HCT116 (cell line): ENCODE data around the gene CPM. TPM values are rescaled to one million over a fixed set of nuclear protein-coding genes. Genes with fewer than 3 reads are reported as not detected.

ENCODE experiments used
- ATAC-seq: fragments of 200-7000 bp; cut with Tn5 transposase; 2 replicates; pipeline ENCODE4 v1.9.1; 2020; ENCODE audit warnings: mild to moderate bottlenecking, moderate library complexity
- BruUV-seq: library from RNA; stranded (reverse); fragments of 400-500 nt; replicated peaks from 2 replicates; lab custom pipeline; 2021; lab: Mats Ljungman, UMichigan
- CTCF ChIA-PET: fragments of 300-600 bp; sonication (Branson Sonifier 250); formaldehyde crosslinking; loops from one replicate; lab custom pipeline; 2021; ENCODE audit warnings: antibody characterized with exemption; lab: Charles Lee
- POLR2A ChIA-PET: fragments of 300-600, 350-600 bp; sonication (Branson Sonifier 250); formaldehyde crosslinking; loops from one replicate; lab custom pipeline; 2021; ENCODE audit warnings: antibody characterized with exemption; lab: Charles Lee
- RAD21 ChIA-PET, 2 experiments: fragments of 300-600 bp; sonication (Branson Sonifier 250); formaldehyde crosslinking; loops; one replicate each; lab custom pipeline; 2023; ENCODE audit warnings: low total read pairs in 2 of 2; ENCODE audit not compliant: uncharacterized antibody in 2 of 2, unreplicated experiment in 2 of 2, low non-redundant PET in 1 of 2; lab: Charles Lee
- DNase-seq: peaks from one replicate; pipeline ENCODE4 v3.0.0-alpha.2; 2010; ENCODE audit warnings: low read depth, low spot score
- H2AFZ ChIP-seq: fragments of 200-600 bp; shearing (Covaris generic), sonication (generic); 2 replicates; pipeline ENCODE4 v1.6.1; 2017; ENCODE audit warnings: low read depth, mixed run types, mixed read lengths, antibody characterized with exemption, low read length; ENCODE audit not compliant: poor library complexity, severe bottlenecking
- H3K27ac ChIP-seq: 2 replicates; pipeline ENCODE4 v1.5.1; 2012; ENCODE audit warnings: low read depth, low read length
- H3K27me3 ChIP-seq: fragments of 200-600 bp; sonication (generic); 2 replicates; pipeline ENCODE4 v1.6.1; 2016; ENCODE audit warnings: mixed run types, low read length, mixed read lengths; ENCODE audit not compliant: insufficient read depth
- H3K36me3 ChIP-seq, 2 experiments: fragments of 200-500 bp in 1 of 2; fragments of 200-600 bp in 1 of 2; sonication (Bioruptor generic) in 1 of 2; sonication (generic) in 1 of 2; 2 replicates each; pipeline versions ENCODE4 v1.5.1 to v1.6.1; 2014 to 2016; ENCODE audit warnings: low read length in 2 of 2, inconsistent platforms in 1 of 2, mixed read lengths in 1 of 2, mixed run types in 1 of 2; ENCODE audit not compliant: insufficient read depth in 2 of 2, control insufficient read depth in 1 of 2
- H3K4me1 ChIP-seq, 2 experiments: fragments of 200-600 bp in 1 of 2; sonication (generic) in 1 of 2; 2 replicates each; pipeline versions ENCODE4 v1.5.1 to v1.6.1; 2012 to 2017; ENCODE audit warnings: low read length in 2 of 2, inconsistent platforms in 1 of 2, mild to moderate bottlenecking in 1 of 2, mixed read lengths in 1 of 2, mixed run types in 1 of 2, moderate library complexity in 1 of 2; ENCODE audit not compliant: insufficient read depth in 2 of 2, control insufficient read depth in 1 of 2
- H3K4me2 ChIP-seq: fragments of 200-600 bp; sonication (generic); 2 replicates; pipeline ENCODE4 v1.6.1; 2017; ENCODE audit warnings: mixed run types, low read length, mixed read lengths
- H3K4me3 ChIP-seq, 2 experiments: fragments of 200-600 bp in 1 of 2; sonication (generic) in 1 of 2; replicated peaks in 1 of 2; 2 replicates each; pipeline ENCODE4 v1.5.1; 2011 to 2016; ENCODE audit warnings: low read length in 2 of 2, control low read depth in 1 of 2, low read depth in 1 of 2, mild to moderate bottlenecking in 1 of 2, mixed read lengths in 1 of 2, mixed run types in 1 of 2
- H3K79me2 ChIP-seq: fragments of 200-600 bp; sonication (generic); 2 replicates; pipeline ENCODE4 v1.6.1; 2017; ENCODE audit warnings: mild to moderate bottlenecking, mixed run types, low read length, moderate library complexity, mixed read lengths; ENCODE audit not compliant: insufficient read depth
- H3K9ac ChIP-seq: fragments of 200-600 bp; sonication (generic); 2 replicates; pipeline ENCODE4 v1.6.1; 2016; ENCODE audit warnings: low read length, mixed read lengths
- H3K9me2 ChIP-seq: fragments of 200-600 bp; sonication (generic), shearing (Covaris generic); 2 replicates; pipeline ENCODE4 v1.6.1; 2017; ENCODE audit warnings: mixed run types, mild to moderate bottlenecking, moderate library complexity; ENCODE audit not compliant: insufficient read depth
- H3K9me3 ChIP-seq, 2 experiments: fragments of 200-500 bp in 1 of 2; fragments of 200-600 bp in 1 of 2; sonication (Bioruptor generic) in 1 of 2; sonication (generic) in 1 of 2; 2 replicates each; pipeline ENCODE4 v1.6.1; 2014 to 2017; ENCODE audit warnings: low read length in 2 of 2, mixed read lengths in 2 of 2, inconsistent platforms in 1 of 2, low read depth in 1 of 2, mild to moderate bottlenecking in 1 of 2, mixed run types in 1 of 2, moderate library complexity in 1 of 2; ENCODE audit not compliant: control insufficient read depth in 1 of 2, insufficient read depth in 1 of 2
- H4K20me1 ChIP-seq: fragments of 200-600 bp; sonication (generic), shearing (Covaris generic); 2 replicates; pipeline ENCODE4 v1.6.1; 2017; ENCODE audit warnings: mixed run types, mild to moderate bottlenecking, moderate library complexity; ENCODE audit not compliant: insufficient read depth
- CBX3 ChIP-seq: IDR thresholded peaks from 2 replicates; pipeline ENCODE4 v1.6.1; 2012; ENCODE audit warnings: low read depth
- CTCF ChIP-seq, 3 experiments: fragments of 200-600 bp in 1 of 3; sonication (generic) in 1 of 3; IDR thresholded peaks in 2 of 3; conservative IDR thresholded peaks in 1 of 3; 2 replicates each; pipeline ENCODE4 v1.5.1; 2012 to 2017; ENCODE audit warnings: low read depth in 2 of 3, low read length in 2 of 3, antibody characterized with exemption in 1 of 3, borderline replicate concordance in 1 of 3, control low read depth in 1 of 3, mild to moderate bottlenecking in 1 of 3, mixed read lengths in 1 of 3, mixed run types in 1 of 3, moderate library complexity in 1 of 3; ENCODE audit not compliant: insufficient read depth in 1 of 3
- EGR1 ChIP-seq: IDR thresholded peaks from 2 replicates; pipeline ENCODE4 v1.6.1; 2012; ENCODE audit warnings: low read depth
- ELF1 ChIP-seq: IDR thresholded peaks from 2 replicates; pipeline ENCODE4 v1.6.1; 2012; ENCODE audit warnings: low read depth, borderline replicate concordance
- EZH2 ChIP-seq: fragments of 200-600 bp; sonication (generic); IDR thresholded peaks from 2 replicates; pipeline ENCODE4 v1.6.1; 2017; ENCODE audit warnings: antibody characterized with exemption, mixed run types
- EZH2phosphoT487 ChIP-seq: fragments of 200-600 bp; IDR thresholded peaks from 2 replicates; pipeline ENCODE4 v1.6.1; 2018; ENCODE audit warnings: antibody characterized with exemption, borderline replicate concordance
- FOSL1 ChIP-seq: IDR thresholded peaks from 2 replicates; pipeline ENCODE4 v1.6.1; 2012; ENCODE audit warnings: low read depth
- JUND ChIP-seq: IDR thresholded peaks from 2 replicates; pipeline ENCODE4 v1.6.1; 2012
- POLR2A ChIP-seq: IDR thresholded peaks from 2 replicates; pipeline ENCODE4 v1.7.0; 2011; ENCODE audit warnings: borderline replicate concordance; ENCODE audit not compliant: insufficient read depth, insufficient read length; ENCODE audit errors: extremely low read depth
- SRF ChIP-seq: IDR thresholded peaks from 2 replicates; pipeline ENCODE4 v1.6.1; 2012; ENCODE audit warnings: low read depth
- ZNF274 ChIP-seq: fragments of 200-500 bp; sonication (Bioruptor generic); IDR thresholded peaks from 2 replicates; pipeline ENCODE4 v1.6.1; 2014; ENCODE audit warnings: mild to moderate bottlenecking, low read depth, low read length, inconsistent platforms
- intact Hi-C: fragments of 100-400 bp; cut with micrococcal nuclease; formaldehyde crosslinking; loops from 2 replicates; pipeline ENCODE4 v1.10.0; 2022
- total RNA-seq: library from RNA; stranded (reverse); gene quantifications from one replicate; pipeline ENCODE4 v1.2.1, GENCODE V29; 2021; ENCODE audit not compliant: unreplicated experiment
- TF ChIP-seq, protein P1 (sequence below): IDR thresholded peaks from 2 replicates; pipeline ENCODE4 v1.6.1; 2012; ENCODE audit warnings: low read depth
- TF ChIP-seq, protein P2 (sequence below): IDR thresholded peaks from 2 replicates; pipeline ENCODE4 v1.6.1; 2012
- TF ChIP-seq, protein P3 (sequence below): IDR thresholded peaks from 2 replicates; pipeline ENCODE4 v1.6.1; 2011; ENCODE audit warnings: mild to moderate bottlenecking, low read length, moderate library complexity; ENCODE audit not compliant: insufficient replicate concordance; ENCODE audit errors: extremely low read depth

CPM gene
- total RNA-seq, 1 experiment from 2014 or later = 5.3 TPM

DNA sequence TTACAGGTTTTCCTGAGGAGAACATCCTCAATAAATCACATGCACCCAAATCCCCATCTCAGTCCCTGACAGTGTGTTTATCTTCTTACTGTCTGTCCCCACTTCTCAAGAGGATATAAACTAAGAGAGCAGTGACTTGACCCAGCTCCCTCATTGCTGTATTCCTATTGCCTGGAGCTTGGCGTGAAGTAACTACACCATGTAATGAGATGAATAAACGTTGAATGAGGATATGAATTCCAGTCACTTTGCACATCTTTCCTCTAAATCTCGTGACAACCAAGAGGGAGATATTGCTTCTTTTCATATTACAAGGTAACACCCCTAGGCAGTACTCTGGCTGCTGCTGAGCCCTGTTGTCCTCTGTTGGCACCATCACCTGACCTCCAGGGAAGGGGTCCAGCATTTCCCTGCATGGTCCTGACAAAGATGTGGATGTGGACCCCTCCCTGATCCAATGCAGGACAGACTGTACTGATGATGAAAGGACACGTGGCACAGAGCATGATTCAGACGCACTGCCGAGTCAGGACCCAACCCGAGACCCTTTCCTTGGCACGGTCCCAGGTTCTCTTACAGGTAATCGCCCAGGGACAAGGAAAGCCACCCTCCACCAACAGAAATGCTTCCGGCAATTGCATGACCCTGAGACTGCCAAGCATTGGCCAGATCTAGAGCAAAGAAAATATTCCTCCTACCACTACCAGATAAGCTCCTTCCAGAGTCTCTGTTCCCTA, 47.7 kb upstream of the CPM start:
- ChIA-PET CTCF (no interaction called here), POLR2A (no interaction called here), RAD21 (no interaction called here)
- no peak for ATAC-seq
- Histone ChIP-seq H3K4me3 (no peak overlapping the region), H4K20me1 (no peaks in the 10 kb centered on the region), H3K36me3 (no peaks in the 10 kb centered on the region), H3K4me2 (no peak overlapping the region), H3K4me1 (no peaks in the 10 kb centered on the region), H2AFZ (no peak overlapping the region), H3K9me3 (0 out of 4 replicates have a peak, but pooled peaks cover 0 to 4% of the 10 kb centered on the region in 2 experiments), H3K9me2 (no peaks in the 10 kb centered on the region), H3K27ac (no peak overlapping the region), H3K9ac (no peak overlapping the region), H3K27me3 (no peaks in the 10 kb centered on the region), H3K79me2 (no peaks in the 10 kb centered on the region)
- no peak for DNase-seq
- no peak for TF ChIP-seq ELF1
- TF ChIP-seq CTCF (IDR thresholded peaks at IDR 0.05 in 2 of 3, conservative IDR thresholded peaks at IDR 0.05 in 1 of 3; ENCODE audit: borderline replicate concordance in 1 of 3, insufficient read depth in 1 of 3, low read depth in 2 of 3, low read length in 2 of 3) = no peak
- TF ChIP-seq EZH2phosphoT487 = no peak
- TF ChIP-seq, protein P1, sequence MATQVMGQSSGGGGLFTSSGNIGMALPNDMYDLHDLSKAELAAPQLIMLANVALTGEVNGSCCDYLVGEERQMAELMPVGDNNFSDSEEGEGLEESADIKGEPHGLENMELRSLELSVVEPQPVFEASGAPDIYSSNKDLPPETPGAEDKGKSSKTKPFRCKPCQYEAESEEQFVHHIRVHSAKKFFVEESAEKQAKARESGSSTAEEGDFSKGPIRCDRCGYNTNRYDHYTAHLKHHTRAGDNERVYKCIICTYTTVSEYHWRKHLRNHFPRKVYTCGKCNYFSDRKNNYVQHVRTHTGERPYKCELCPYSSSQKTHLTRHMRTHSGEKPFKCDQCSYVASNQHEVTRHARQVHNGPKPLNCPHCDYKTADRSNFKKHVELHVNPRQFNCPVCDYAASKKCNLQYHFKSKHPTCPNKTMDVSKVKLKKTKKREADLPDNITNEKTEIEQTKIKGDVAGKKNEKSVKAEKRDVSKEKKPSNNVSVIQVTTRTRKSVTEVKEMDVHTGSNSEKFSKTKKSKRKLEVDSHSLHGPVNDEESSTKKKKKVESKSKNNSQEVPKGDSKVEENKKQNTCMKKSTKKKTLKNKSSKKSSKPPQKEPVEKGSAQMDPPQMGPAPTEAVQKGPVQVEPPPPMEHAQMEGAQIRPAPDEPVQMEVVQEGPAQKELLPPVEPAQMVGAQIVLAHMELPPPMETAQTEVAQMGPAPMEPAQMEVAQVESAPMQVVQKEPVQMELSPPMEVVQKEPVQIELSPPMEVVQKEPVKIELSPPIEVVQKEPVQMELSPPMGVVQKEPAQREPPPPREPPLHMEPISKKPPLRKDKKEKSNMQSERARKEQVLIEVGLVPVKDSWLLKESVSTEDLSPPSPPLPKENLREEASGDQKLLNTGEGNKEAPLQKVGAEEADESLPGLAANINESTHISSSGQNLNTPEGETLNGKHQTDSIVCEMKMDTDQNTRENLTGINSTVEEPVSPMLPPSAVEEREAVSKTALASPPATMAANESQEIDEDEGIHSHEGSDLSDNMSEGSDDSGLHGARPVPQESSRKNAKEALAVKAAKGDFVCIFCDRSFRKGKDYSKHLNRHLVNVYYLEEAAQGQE = no peak
- no peak for TF ChIP-seq CBX3
- no peak for TF ChIP-seq JUND
- TF ChIP-seq, protein P2, sequence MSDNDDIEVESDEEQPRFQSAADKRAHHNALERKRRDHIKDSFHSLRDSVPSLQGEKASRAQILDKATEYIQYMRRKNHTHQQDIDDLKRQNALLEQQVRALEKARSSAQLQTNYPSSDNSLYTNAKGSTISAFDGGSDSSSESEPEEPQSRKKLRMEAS = no peak
- no peak for TF ChIP-seq EGR1
- no peak for TF ChIP-seq ZNF274
- no peak for TF ChIP-seq POLR2A
- TF ChIP-seq EZH2 = no peak
- TF ChIP-seq, protein P3, sequence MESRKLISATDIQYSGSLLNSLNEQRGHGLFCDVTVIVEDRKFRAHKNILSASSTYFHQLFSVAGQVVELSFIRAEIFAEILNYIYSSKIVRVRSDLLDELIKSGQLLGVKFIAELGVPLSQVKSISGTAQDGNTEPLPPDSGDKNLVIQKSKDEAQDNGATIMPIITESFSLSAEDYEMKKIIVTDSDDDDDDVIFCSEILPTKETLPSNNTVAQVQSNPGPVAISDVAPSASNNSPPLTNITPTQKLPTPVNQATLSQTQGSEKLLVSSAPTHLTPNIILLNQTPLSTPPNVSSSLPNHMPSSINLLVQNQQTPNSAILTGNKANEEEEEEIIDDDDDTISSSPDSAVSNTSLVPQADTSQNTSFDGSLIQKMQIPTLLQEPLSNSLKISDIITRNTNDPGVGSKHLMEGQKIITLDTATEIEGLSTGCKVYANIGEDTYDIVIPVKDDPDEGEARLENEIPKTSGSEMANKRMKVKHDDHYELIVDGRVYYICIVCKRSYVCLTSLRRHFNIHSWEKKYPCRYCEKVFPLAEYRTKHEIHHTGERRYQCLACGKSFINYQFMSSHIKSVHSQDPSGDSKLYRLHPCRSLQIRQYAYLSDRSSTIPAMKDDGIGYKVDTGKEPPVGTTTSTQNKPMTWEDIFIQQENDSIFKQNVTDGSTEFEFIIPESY = no peak
- TF ChIP-seq SRF = no peak
- TF ChIP-seq FOSL1 = no peak
- intact Hi-C loops = no loop called here
- no TSS peak for BruUV-seq
